ENCODE measurements around the gene TXN.

The TXN gene

GRCh38 chr9:110256380-110257096 is at the start of gene TXN:
Gene TXN, minus strand, starts transcription at chr9:110256507. Its CDS starts 72 bp downstream, at chr9:110256435.
- DNase-seq (ENCODE audit: low read depth in 2 of 2), result peak; percentile 78 to 82

- DNase-seq (ENCODE audit: low read depth in 2 of 2), result no peak
Measured at GRCh38 chr9:110303133-110303532, 46.8 kb upstream of the TXN start.

- DNase-seq (ENCODE audit: low read depth in 2 of 2), result no peak
Measured at GRCh38 chr9:110298043-110298605, 41.8 kb upstream of the TXN start.

GRCh38 chr9:110293248-110293647 is 36.9 kb upstream of the TXN start:
- no peak for DNase-seq (ENCODE audit: low read depth in 2 of 2)

GRCh38 chr9:110291921-110292557 is 35.7 kb upstream of the TXN start:
- DNase-seq (ENCODE audit: low read depth in 2 of 2), result no peak

- DNase-seq (ENCODE audit: low read depth in 2 of 2), result no peak
Measured at GRCh38 chr9:110290001-110290400, 33.7 kb upstream of the TXN start.

- no peak for DNase-seq (ENCODE audit: low read depth in 2 of 2)
Measured at GRCh38 chr9:110288503-110288902, 32.2 kb upstream of the TXN start.

GRCh38 chr9:110287289-110287680 is 31.0 kb upstream of the TXN start:
- no peak for DNase-seq (ENCODE audit: low read depth in 2 of 2)

GRCh38 chr9:110284211-110284844 is 28.0 kb upstream of the TXN start:
- no peak for DNase-seq (ENCODE audit: low read depth in 2 of 2)

GRCh38 chr9:110283751-110284150 is 27.4 kb upstream of the TXN start:
- no peak for DNase-seq (ENCODE audit: low read depth in 2 of 2)

GRCh38 chr9:110282739-110283081 is 26.4 kb upstream of the TXN start:
- DNase-seq (ENCODE audit: low read depth in 2 of 2), result no peak

- no peak for DNase-seq (ENCODE audit: low read depth in 2 of 2)
Measured at GRCh38 chr9:110282018-110282738, 25.9 kb upstream of the TXN start.

- DNase-seq (ENCODE audit: low read depth in 2 of 2), result no peak
Measured at GRCh38 chr9:110278080-110278707, 21.9 kb upstream of the TXN start.

- no peak for DNase-seq (ENCODE audit: low read depth in 2 of 2)
Measured at GRCh38 chr9:110276781-110277180, 20.5 kb upstream of the TXN start.

- no peak for DNase-seq (ENCODE audit: low read depth in 2 of 2)
Measured at GRCh38 chr9:110270211-110270995, 14.1 kb upstream of the TXN start.

GRCh38 chr9:110266795-110267194 is 10.5 kb upstream of the TXN start:
- DNase-seq (ENCODE audit: low read depth in 2 of 2), result no peak

- DNase-seq (ENCODE audit: low read depth in 2 of 2), result no peak
Measured at GRCh38 chr9:110261632-110262031, 5.3 kb upstream of the TXN start.

- DNase-seq (ENCODE audit: low read depth in 2 of 2), result no peak
Measured at GRCh38 chr9:110260911-110261310, 4.6 kb upstream of the TXN start.

GRCh38 chr9:110259566-110259965 is 3.3 kb upstream of the TXN start:
- no peak for DNase-seq (ENCODE audit: low read depth in 2 of 2)

- no peak for DNase-seq (ENCODE audit: low read depth in 2 of 2)
Measured at GRCh38 chr9:110258690-110259091, 2.4 kb upstream of the TXN start.

GRCh38 chr9:110257956-110258355 is 1.6 kb upstream of the TXN start:
- no peak for DNase-seq (ENCODE audit: low read depth in 2 of 2)
